Sigmoid colon (tissue), 7 donors: Measurements from ENCODE around the gene TM4SF1. TPM values are rescaled to one million over a fixed set of nuclear protein-coding genes. Genes with fewer than 3 reads are reported as not detected.

Experiments used
- DNase-seq: peaks from one replicate; pipeline ENCODE4 v3.0.0-alpha.2; 2019
- H3K27ac ChIP-seq, 4 donors: fragments of 200-600 bp; sonication (generic); one replicate each; pipeline ENCODE4 v1.5.1; 2016 to 2019; ENCODE audit warnings: mild to moderate bottlenecking in 1 of 4
- H3K27me3 ChIP-seq, 3 donors: fragments of 200-600 bp; sonication (generic); one replicate each; pipeline ENCODE4 v1.5.1; 2019; ENCODE audit warnings: mild to moderate bottlenecking in 1 of 3
- H3K36me3 ChIP-seq, 4 donors: fragments of 200-600 bp; sonication (generic); one replicate each; pipeline ENCODE4 v1.5.1; 2016 to 2019
- H3K4me1 ChIP-seq, 4 donors: fragments of 200-600 bp; sonication (generic); one replicate each; pipeline ENCODE4 v1.5.1; 2017 to 2019
- H3K4me3 ChIP-seq, 4 donors: fragments of 200-600 bp; sonication (generic); one replicate each; pipeline ENCODE4 v1.5.1; 2017 to 2019; ENCODE audit warnings: mild to moderate bottlenecking in 2 of 4, moderate library complexity in 1 of 4
- H3K9me3 ChIP-seq, 4 donors: fragments of 200-600 bp in 3 of 4; sonication (generic) in 3 of 4; one replicate each; pipeline versions ENCODE4 v1.5.1 to v1.6.1; 2013 to 2019
- CTCF ChIP-seq, 4 experiments: fragments of 450-650 bp in 3 of 4; fragments of 200-600 bp in 1 of 4; IDR thresholded peaks; one replicate each; pipeline ENCODE4 v1.5.1; 2016 to 2019; ENCODE audit warnings: antibody characterized with exemption in 4 of 4, mild to moderate bottlenecking in 3 of 4, moderate library complexity in 2 of 4
- EP300 ChIP-seq, 4 donors: sonication (generic); formaldehyde crosslinking; IDR thresholded peaks; one replicate each; pipeline ENCODE4 v1.6.1; 2017; ENCODE audit warnings: antibody characterized with exemption in 4 of 4
- POLR2A ChIP-seq, 2 donors: fragments of 450-650 bp; IDR thresholded peaks; one replicate each; pipeline ENCODE4 v1.6.1; 2016; ENCODE audit warnings: antibody characterized with exemption in 2 of 2, mild to moderate bottlenecking in 2 of 2, moderate library complexity in 2 of 2
- POLR2AphosphoS5 ChIP-seq, 4 donors: sonication (generic); formaldehyde crosslinking; IDR thresholded peaks; one replicate each; pipeline ENCODE4 v1.6.1; 2017; ENCODE audit warnings: antibody characterized with exemption in 4 of 4
- WGBS, 2 donors: extraction: QIAGEN DNeasy Blood & Tissue Kit; methylation state at CpG; one replicate each; pipeline ENCODE4 v1.1.7; 2013; 5-methylcytosine and 5-hydroxymethylcytosine counted together
- intact Hi-C: fragments of 100-400 bp; cut with DNase I; formaldehyde crosslinking; loops from one replicate; pipeline ENCODE4 v1.15.1; 2023
- polyA plus RNA-seq, 3 donors: library from polyadenylated mRNA; stranded (reverse); fragments of 200-250 nt; gene quantifications; one replicate each; pipeline ENCODE4 v1.2.3, GENCODE V29; 2013
- total RNA-seq, 4 donors: library from RNA; depleted of rRNA; stranded (reverse); fragments of >200 nt; gene quantifications; one replicate each; pipeline ENCODE4 v1.1.0, GENCODE V29; 2016
- donor health status: healthy with polysubstance abuse.
- donor health status: Bipolar disorder and iron deficiency.
- donor health status: healthy.

TM4SF1 gene
- total and polyA plus RNA-seq, 7 donors = 18.0 to 76.2 (median 35.6) TPM

- Histone ChIP-seq H3K4me1 (peaks cover 0 to 26% (median 17%) of the 10 kb centered on the region in 4 donors), H3K27ac (peak overlapping the region in 2 of 4 donors; percentile 7 to 49), H3K36me3 (no peaks in the 10 kb centered on the region), H3K27me3 (no peaks in the 10 kb centered on the region), H3K9me3 (no peaks in the 10 kb centered on the region), H3K4me3 (no peak overlapping the region)
- WGBS, 2 donors = 26 to 61% methylated on average over 6 of the region's 6 CpGs
- TF ChIP-seq CTCF (IDR thresholded peaks at IDR 0.05) (no peak), POLR2A (IDR thresholded peaks at IDR 0.05) (no peak), EP300 (IDR thresholded peaks at IDR 0.05) (no peak), POLR2AphosphoS5 (IDR thresholded peaks at IDR 0.05) (no peak)
- DNase-seq = no peak
- intact Hi-C loops = no loop called here
Measured at GRCh38 chr3:149368674-149369497, 8.6 kb downstream of the TM4SF1 start.

GRCh38 chr3:149368201-149368673, 9.2 kb downstream of the TM4SF1 start:
- intact Hi-C loops = no loop called here
- WGBS, 2 donors = 41 to 81% methylated on average over 6 of the region's 6 CpGs
- H3K27ac ChIP-seq = peak overlapping the region in 1 of 4 donors; percentile 7

GRCh38 chr3:149366941-149367840, 10.3 kb downstream of the TM4SF1 start:
- H3K27ac ChIP-seq = peak overlapping the region in 2 of 4 donors; percentile 13 to 51
- H3K4me1 ChIP-seq = peaks cover 0 to 26% (median 17%) of the 10 kb centered on the region in 4 donors
- WGBS, 2 donors = 17 to 62% methylated on average over 3 of the region's 3 CpGs
- H3K27me3 ChIP-seq = no peaks in the 10 kb centered on the region
- H3K4me3 ChIP-seq = no peak overlapping the region
- no peaks in the 10 kb centered on the region for H3K9me3 ChIP-seq
- TF ChIP-seq POLR2A (IDR thresholded peaks at IDR 0.05) (no peak), POLR2AphosphoS5 (IDR thresholded peaks at IDR 0.05) (peak in 1 of 4 donors; percentile 29)
- H3K36me3 ChIP-seq = no peaks in the 10 kb centered on the region
- intact Hi-C loops = no loop called here
- no peak for DNase-seq

More at GRCh38 chr3:149368201-149368673, 9.2 kb downstream of the TM4SF1 start:
- no peaks in the 10 kb centered on the region for H3K27me3 ChIP-seq
- H3K9me3 ChIP-seq = no peaks in the 10 kb centered on the region
- H3K36me3 ChIP-seq = no peaks in the 10 kb centered on the region
- DNase-seq = no peak
- peaks cover 0 to 26% (median 17%) of the 10 kb centered on the region in 4 donors for H3K4me1 ChIP-seq
- no peak overlapping the region for H3K4me3 ChIP-seq
- TF ChIP-seq POLR2AphosphoS5 (IDR thresholded peaks at IDR 0.05) = no peak
- TF ChIP-seq CTCF (IDR thresholded peaks at IDR 0.05) = no peak
- TF ChIP-seq EP300 (IDR thresholded peaks at IDR 0.05) = no peak
- no peak for TF ChIP-seq POLR2A (IDR thresholded peaks at IDR 0.05)

GRCh38 chr3:149366031-149366430, 11.4 kb downstream of the TM4SF1 start:
- Histone ChIP-seq H3K27me3 (no peaks in the 10 kb centered on the region), H3K36me3 (no peaks in the 10 kb centered on the region), H3K4me3 (no peak overlapping the region), H3K27ac (peak overlapping the region in 1 of 4 donors; percentile 51), H3K9me3 (no peaks in the 10 kb centered on the region), H3K4me1 (peaks cover 0 to 17% (median 11%) of the 10 kb centered on the region in 4 donors)
- no peak for DNase-seq
- TF ChIP-seq POLR2A (IDR thresholded peaks at IDR 0.05) (no peak), EP300 (IDR thresholded peaks at IDR 0.05) (no peak), CTCF (IDR thresholded peaks at IDR 0.05) (no peak), POLR2AphosphoS5 (IDR thresholded peaks at IDR 0.05) (no peak)
- intact Hi-C loops = no loop called here
- 61 to 82% methylated on average over 2 of the region's 2 CpGs for WGBS, 2 donors
